H9 (cell line): ENCODE results near the gene PEX14. TPM values are rescaled to one million over a fixed set of nuclear protein-coding genes. Genes with fewer than 3 reads are reported as not detected.

Source experiments
- DNase-seq: peaks from one replicate; pipeline ENCODE4 v3.0.0-alpha.2; 2017
- H2AFZ ChIP-seq: one replicate; pipeline ENCODE4 v1.6.1; 2013; ENCODE audit warnings: mild to moderate bottlenecking, low read length, control low read depth, moderate library complexity
- H2AK5ac ChIP-seq: 2 replicates; pipeline ENCODE4 v1.6.1; 2013; ENCODE audit warnings: low read length, control low read depth, mixed read lengths; ENCODE audit not compliant: insufficient read length
- H2BK120ac ChIP-seq: one replicate; pipeline ENCODE4 v1.6.1; 2013; ENCODE audit warnings: low read depth, mild to moderate bottlenecking, low read length, control low read depth, inconsistent platforms; ENCODE audit not compliant: poor library complexity, severe bottlenecking
- H2BK12ac ChIP-seq: 2 replicates; pipeline ENCODE4 v1.6.1; 2013; ENCODE audit warnings: low read length, control low read depth, mixed read lengths, low read depth; ENCODE audit not compliant: insufficient read length
- H2BK15ac ChIP-seq: 2 replicates; pipeline ENCODE4 v1.6.1; 2013; ENCODE audit warnings: low read depth, low read length, control low read depth
- H2BK20ac ChIP-seq: one replicate; pipeline ENCODE4 v1.6.1; 2013; ENCODE audit warnings: low read depth, mild to moderate bottlenecking, low read length, control low read depth, inconsistent platforms; ENCODE audit not compliant: poor library complexity, severe bottlenecking
- H2BK5ac ChIP-seq: 2 replicates; pipeline ENCODE4 v1.6.1; 2013; ENCODE audit warnings: low read length, control low read depth, mixed read lengths; ENCODE audit not compliant: insufficient read length
- H3K14ac ChIP-seq: 2 replicates; pipeline ENCODE4 v1.6.1; 2013; ENCODE audit warnings: low read length, control low read depth; ENCODE audit not compliant: insufficient read depth
- H3K18ac ChIP-seq: 2 replicates; pipeline ENCODE4 v1.6.1; 2013; ENCODE audit warnings: low read depth, mild to moderate bottlenecking, mixed read lengths, low read length, control low read depth; ENCODE audit not compliant: insufficient read length
- H3K23ac ChIP-seq: 2 replicates; pipeline ENCODE4 v1.6.1; 2013; ENCODE audit warnings: low read length, control low read depth, mixed read lengths, low read depth; ENCODE audit not compliant: insufficient read length
- H3K23me2 ChIP-seq: 2 replicates; pipeline ENCODE4 v1.6.1; 2013; ENCODE audit warnings: low read depth, mild to moderate bottlenecking, mixed read lengths, low read length, control low read depth; ENCODE audit not compliant: insufficient read length, poor library complexity, severe bottlenecking
- H3K27ac ChIP-seq: 2 replicates; pipeline ENCODE4 v1.5.1; 2013; ENCODE audit warnings: low read length, control low read depth, mixed read lengths, low read depth; ENCODE audit not compliant: insufficient read length
- H3K27me3 ChIP-seq: 2 replicates; pipeline ENCODE4 v1.6.1; 2013; ENCODE audit warnings: low read length, control low read depth, inconsistent platforms; ENCODE audit not compliant: insufficient read depth
- H3K4ac ChIP-seq: 2 replicates; pipeline ENCODE4 v1.6.1; 2013; ENCODE audit warnings: low read depth, mild to moderate bottlenecking, control low read depth, inconsistent platforms, low read length, moderate library complexity
- H3K4me1 ChIP-seq: 2 replicates; pipeline ENCODE4 v1.6.1; 2013; ENCODE audit warnings: low read length, control low read depth, inconsistent platforms; ENCODE audit not compliant: insufficient read depth
- H3K4me2 ChIP-seq: 2 replicates; pipeline ENCODE4 v1.6.1; 2013; ENCODE audit warnings: low read length, control low read depth, mixed read lengths; ENCODE audit not compliant: insufficient read length, insufficient read depth
- H3K56ac ChIP-seq: 2 replicates; pipeline ENCODE4 v1.6.1; 2013; ENCODE audit warnings: low read depth, mild to moderate bottlenecking, mixed read lengths, low read length, control low read depth; ENCODE audit not compliant: insufficient read length
- H3K79me1 ChIP-seq: 2 replicates; pipeline ENCODE4 v1.6.1; 2013; ENCODE audit warnings: low read depth, mild to moderate bottlenecking, moderate library complexity, low read length, control low read depth, inconsistent platforms; ENCODE audit not compliant: insufficient read depth, poor library complexity, severe bottlenecking
- H3K79me2 ChIP-seq: 2 replicates; pipeline ENCODE4 v1.6.1; 2013; ENCODE audit warnings: low read length, control low read depth, inconsistent platforms; ENCODE audit not compliant: insufficient read depth
- H3K9ac ChIP-seq: 2 replicates; pipeline ENCODE4 v1.6.1; 2013; ENCODE audit warnings: low read length, control low read depth, mixed read lengths; ENCODE audit not compliant: insufficient read length; ENCODE audit errors: extremely low read depth
- H3K9me3 ChIP-seq: one replicate; pipeline ENCODE4 v1.6.1; 2013; ENCODE audit warnings: low read depth, low read length, inconsistent platforms; ENCODE audit not compliant: control insufficient read depth
- H3T11ph ChIP-seq: one replicate; pipeline ENCODE4 v1.6.1; 2013; ENCODE audit warnings: mild to moderate bottlenecking, low read length, control low read depth, inconsistent platforms
- H4K20me1 ChIP-seq: one replicate; pipeline ENCODE4 v1.6.1; 2013; ENCODE audit not compliant: control insufficient read depth, insufficient read length, insufficient read depth
- H4K5ac ChIP-seq: 2 replicates; pipeline ENCODE4 v1.6.1; 2013; ENCODE audit warnings: low read depth, mild to moderate bottlenecking, mixed read lengths, low read length, control low read depth; ENCODE audit not compliant: insufficient read length
- H4K8ac ChIP-seq: replicated peaks from 2 replicates; pipeline ENCODE4 v1.6.1; 2013; ENCODE audit warnings: low read length, control low read depth, mixed read lengths, low read depth; ENCODE audit not compliant: insufficient read length
- H4K91ac ChIP-seq: 2 replicates; pipeline ENCODE4 v1.6.1; 2013; ENCODE audit warnings: low read depth, mild to moderate bottlenecking, moderate library complexity, mixed read lengths, low read length, control low read depth; ENCODE audit not compliant: insufficient read length
- H3K27ac Mint-ChIP-seq, 3 experiments: 2 replicates in 2 of 3; 3 replicates in 1 of 3; pipeline ENCODE4 v1.8.0; 2020 to 2021; ENCODE audit warnings: mixed read lengths in 3 of 3, mild to moderate bottlenecking in 1 of 3, moderate library complexity in 1 of 3
- H3K27me3 Mint-ChIP-seq: 2 replicates; pipeline ENCODE4 v1.8.0; 2021; ENCODE audit warnings: low read depth, mild to moderate bottlenecking, moderate library complexity, mixed read lengths
- H3K36me3 Mint-ChIP-seq, 3 experiments: 2 replicates in 2 of 3; 3 replicates in 1 of 3; pipeline ENCODE4 v1.8.0; 2020 to 2021; ENCODE audit warnings: low read depth in 3 of 3, mixed read lengths in 3 of 3; ENCODE audit not compliant: insufficient read depth in 1 of 3
- H3K4me1 Mint-ChIP-seq, 2 experiments: 2 replicates each; pipeline ENCODE4 v1.8.0; 2020; ENCODE audit warnings: mixed read lengths in 2 of 2
- H3K4me3 Mint-ChIP-seq, 2 experiments: 2 replicates in 1 of 2; 3 replicates in 1 of 2; pipeline ENCODE4 v1.8.0; 2020 to 2021; ENCODE audit warnings: mild to moderate bottlenecking in 2 of 2, mixed read lengths in 2 of 2, moderate library complexity in 1 of 2
- H3K9me3 Mint-ChIP-seq, 2 experiments: 2 replicates in 1 of 2; 3 replicates in 1 of 2; pipeline ENCODE4 v1.8.0; 2020; ENCODE audit warnings: mild to moderate bottlenecking in 2 of 2, mixed read lengths in 2 of 2, moderate library complexity in 1 of 2
- CTCF ChIP-seq: fragments of 200-600 bp; sonication (generic); conservative IDR thresholded peaks from 3 replicates; pipeline ENCODE4 v1.8.0; 2021; ENCODE audit warnings: antibody characterized with exemption, mild to moderate bottlenecking
- WGBS: extraction: QIAGEN DNeasy Blood & Tissue Kit; methylation state at CpG from one replicate; pipeline ENCODE4 v1.1.7; 2013; ENCODE audit warnings: missing lambda C conversion rate, low lambda C conversion rate, mixed read lengths; ENCODE audit not compliant: insufficient read length; ENCODE audit errors: extremely low coverage; 5-methylcytosine and 5-hydroxymethylcytosine counted together
- total RNA-seq: library from RNA; stranded (reverse); gene quantifications from 2 replicates; pipeline ENCODE4 v1.2.1, GENCODE V29; 2021

PEX14 gene
- total RNA-seq, 1 experiment from 2014 or later = 23.9 TPM

- H3K14ac ChIP-seq = no peak overlapping the region; the same call in 1 of the 2 replicates
- H3K27ac ChIP-seq = no peak overlapping the region
- no peak overlapping the region for H2BK15ac ChIP-seq
- H3K56ac ChIP-seq = no peak overlapping the region
- H4K91ac ChIP-seq = no peak overlapping the region
- no peak overlapping the region for H3K4ac ChIP-seq
- Mint-ChIP-seq H3K36me3 (peaks cover 3 to 17% (median 5%) of the 10 kb centered on the region in 3 experiments; a peak in 5 of 7 replicates), H3K4me1 (peaks cover 8 to 15% of the 10 kb centered on the region in 2 experiments; a peak in 3 of 4 replicates), H3K4me3 (no peak overlapping the region), H3K27ac (no peak overlapping the region), H3K27me3 (no peaks in the 10 kb centered on the region), H3K9me3 (no peaks in the 10 kb centered on the region)
- H3K9ac ChIP-seq = no peak overlapping the region
- H3K79me2 ChIP-seq = no peaks in the 10 kb centered on the region
- no peak overlapping the region for H3K23ac ChIP-seq
- TF ChIP-seq CTCF = no peak
- H2AFZ ChIP-seq = no peak overlapping the region
- H2AK5ac ChIP-seq = no peak overlapping the region
- H4K5ac ChIP-seq = no peak overlapping the region
- H3K9me3 ChIP-seq = no peaks in the 10 kb centered on the region
- H2BK20ac ChIP-seq = no peak overlapping the region
- DNase-seq = peak; percentile 11
- H3K79me1 ChIP-seq = no peaks in the 10 kb centered on the region
- no CpG with 5 or more reads among the region's 13 CpGs for WGBS
- no peaks in the 10 kb centered on the region for H3K27me3 ChIP-seq
- no peak overlapping the region for H3K18ac ChIP-seq
- H4K20me1 ChIP-seq = no peaks in the 10 kb centered on the region
- H3K4me1 ChIP-seq = no peaks in the 10 kb centered on the region
- no peak overlapping the region for H2BK12ac ChIP-seq
- H2BK120ac ChIP-seq = no peak overlapping the region
- H4K8ac ChIP-seq = no peak overlapping the region
- H2BK5ac ChIP-seq = no peak overlapping the region
- no peak overlapping the region for H3T11ph ChIP-seq
- no peaks in the 10 kb centered on the region for H3K23me2 ChIP-seq
- H3K4me2 ChIP-seq = no peak overlapping the region
These were observed 151.5 kb downstream of the PEX14 start for GRCh38 chr1:10626131-10626731.
